ENCODE measurements around the gene ITPR3.

Gene ITPR3

GRCh38 chr6:33686981-33687975 is 66.2 kb downstream of the ITPR3 start:
- no CpG with 5 or more reads among the region's 27 CpGs for WGBS, 2 donors (ENCODE audit: extremely low coverage in 2 of 2, insufficient read length in 2 of 2, insufficient replicate concordance in 1 of 2)
- H2BK12ac ChIP-seq (ENCODE audit: low read length), result no peak overlapping the region
- H4K8ac ChIP-seq (ENCODE audit: low read depth, low read length), result no peak overlapping the region
- H2BK5ac ChIP-seq (ENCODE audit: low read length), result no peak overlapping the region
- H3K4me3 ChIP-seq (ENCODE audit: low read length in 2 of 2), result no peak overlapping the region
- peak overlapping the region; percentile 37 for H3K23ac ChIP-seq (ENCODE audit: low read depth, low read length, poor library complexity)
- H3K4ac ChIP-seq (ENCODE audit: low read length), result no peak overlapping the region
- H3K36me3 ChIP-seq (replicated peaks in 1 of 2; ENCODE audit: control insufficient read depth in 2 of 2, insufficient read depth in 2 of 2, low read length in 2 of 2), result peaks cover 0 to 2% of the 10 kb centered on the region in 2 donors
- H3K9me3 ChIP-seq (replicated peaks in 1 of 2; ENCODE audit: control insufficient read depth in 2 of 2, insufficient read depth in 1 of 2, low read depth in 1 of 2, low read length in 2 of 2), result no peaks in the 10 kb centered on the region
- H3K27me3 ChIP-seq (ENCODE audit: control insufficient read depth in 3 of 3, insufficient read depth in 3 of 3, low read depth in 1 of 3, low read length in 3 of 3), result no peaks in the 10 kb centered on the region
- no peak overlapping the region for H3K18ac ChIP-seq (ENCODE audit: low read length)
- no peak overlapping the region for H3K27ac ChIP-seq (replicated peaks; ENCODE audit: low read length)
- H3K14ac ChIP-seq (ENCODE audit: low read length), result peak overlapping the region; percentile 10
- no peak overlapping the region for H4K91ac ChIP-seq (ENCODE audit: low read depth, low read length, poor library complexity)
- H3K4me1 ChIP-seq (ENCODE audit: control insufficient read depth in 2 of 2, insufficient read depth in 1 of 2, low read depth in 1 of 2, low read length in 2 of 2), result peaks cover 0 to 11% of the 10 kb centered on the region in 2 donors
- no peak overlapping the region for H3K4me2 ChIP-seq (ENCODE audit: insufficient read depth, low read length, poor library complexity, severe bottlenecking)
- H3K9ac ChIP-seq (ENCODE audit: low read depth, low read length, poor library complexity), result no peak overlapping the region
- no peak overlapping the region for H2BK15ac ChIP-seq (ENCODE audit: low read length)
- DNase-seq (ENCODE audit: low spot score), result no peak
- no peak overlapping the region for H2BK120ac ChIP-seq (ENCODE audit: low read depth, low read length)
- no peak overlapping the region for H2AK5ac ChIP-seq (ENCODE audit: low read depth, low read length)
- H2AFZ ChIP-seq (ENCODE audit: low read length), result no peak overlapping the region
- H3K79me1 ChIP-seq (ENCODE audit: low read depth, low read length), result peaks cover 2% of the 10 kb centered on the region

DNA sequence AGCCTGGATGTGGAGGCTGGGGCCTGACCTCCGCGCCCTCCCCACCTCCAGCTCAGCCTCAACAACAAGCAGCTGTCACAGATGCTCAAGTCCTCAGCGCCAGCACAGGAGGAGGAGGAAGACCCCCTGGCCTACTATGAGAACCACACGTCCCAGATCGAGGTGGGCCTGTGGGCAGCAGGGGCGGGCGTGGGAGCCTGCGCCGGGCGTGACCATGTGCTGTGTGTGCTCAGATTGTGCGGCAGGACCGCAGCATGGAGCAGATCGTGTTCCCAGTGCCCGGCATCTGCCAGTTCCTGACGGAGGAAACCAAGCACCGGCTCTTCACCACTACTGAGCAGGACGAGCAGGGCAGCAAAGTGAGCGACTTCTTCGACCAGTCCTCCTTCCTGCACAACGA is 66.9 kb downstream of the ITPR3 start:
- H3K4me3 ChIP-seq (ENCODE audit: low read length in 2 of 2), result no peak overlapping the region
- H3K4ac ChIP-seq (ENCODE audit: low read length), result no peak overlapping the region
- H3K36me3 ChIP-seq (replicated peaks in 1 of 2; ENCODE audit: control insufficient read depth in 2 of 2, insufficient read depth in 2 of 2, low read length in 2 of 2), result peaks cover 0 to 2% of the 10 kb centered on the region in 2 donors
- peak overlapping the region; percentile 10 for H3K14ac ChIP-seq (ENCODE audit: low read length)
- H2BK12ac ChIP-seq (ENCODE audit: low read length), result no peak overlapping the region
- peaks cover 0 to 12% of the 10 kb centered on the region in 2 donors for H3K4me1 ChIP-seq (ENCODE audit: control insufficient read depth in 2 of 2, insufficient read depth in 1 of 2, low read depth in 1 of 2, low read length in 2 of 2)
- no peaks in the 10 kb centered on the region for H3K9me3 ChIP-seq (replicated peaks in 1 of 2; ENCODE audit: control insufficient read depth in 2 of 2, insufficient read depth in 1 of 2, low read depth in 1 of 2, low read length in 2 of 2)
- H2AK5ac ChIP-seq (ENCODE audit: low read depth, low read length), result no peak overlapping the region
- peak overlapping the region; percentile 37 for H3K23ac ChIP-seq (ENCODE audit: low read depth, low read length, poor library complexity)
- no peak overlapping the region for H3K9ac ChIP-seq (ENCODE audit: low read depth, low read length, poor library complexity)
- no peak for DNase-seq (ENCODE audit: low spot score)
- H3K27me3 ChIP-seq (ENCODE audit: control insufficient read depth in 3 of 3, insufficient read depth in 3 of 3, low read depth in 1 of 3, low read length in 3 of 3), result no peaks in the 10 kb centered on the region
- no CpG with 5 or more reads among the region's 20 CpGs for WGBS, 2 donors (ENCODE audit: extremely low coverage in 2 of 2, insufficient read length in 2 of 2, insufficient replicate concordance in 1 of 2)
- H2BK5ac ChIP-seq (ENCODE audit: low read length), result no peak overlapping the region
- H3K27ac ChIP-seq (replicated peaks; ENCODE audit: low read length), result no peak overlapping the region
- H2AFZ ChIP-seq (ENCODE audit: low read length), result no peak overlapping the region
- H4K8ac ChIP-seq (ENCODE audit: low read depth, low read length), result no peak overlapping the region
- H3K79me1 ChIP-seq (ENCODE audit: low read depth, low read length), result peaks cover 2% of the 10 kb centered on the region
- no peak overlapping the region for H2BK120ac ChIP-seq (ENCODE audit: low read depth, low read length)
- no peak overlapping the region for H4K91ac ChIP-seq (ENCODE audit: low read depth, low read length, poor library complexity)
- H3K18ac ChIP-seq (ENCODE audit: low read length), result no peak overlapping the region
- no peak overlapping the region for H2BK15ac ChIP-seq (ENCODE audit: low read length)
- H3K4me2 ChIP-seq (ENCODE audit: insufficient read depth, low read length, poor library complexity, severe bottlenecking), result no peak overlapping the region

DNA sequence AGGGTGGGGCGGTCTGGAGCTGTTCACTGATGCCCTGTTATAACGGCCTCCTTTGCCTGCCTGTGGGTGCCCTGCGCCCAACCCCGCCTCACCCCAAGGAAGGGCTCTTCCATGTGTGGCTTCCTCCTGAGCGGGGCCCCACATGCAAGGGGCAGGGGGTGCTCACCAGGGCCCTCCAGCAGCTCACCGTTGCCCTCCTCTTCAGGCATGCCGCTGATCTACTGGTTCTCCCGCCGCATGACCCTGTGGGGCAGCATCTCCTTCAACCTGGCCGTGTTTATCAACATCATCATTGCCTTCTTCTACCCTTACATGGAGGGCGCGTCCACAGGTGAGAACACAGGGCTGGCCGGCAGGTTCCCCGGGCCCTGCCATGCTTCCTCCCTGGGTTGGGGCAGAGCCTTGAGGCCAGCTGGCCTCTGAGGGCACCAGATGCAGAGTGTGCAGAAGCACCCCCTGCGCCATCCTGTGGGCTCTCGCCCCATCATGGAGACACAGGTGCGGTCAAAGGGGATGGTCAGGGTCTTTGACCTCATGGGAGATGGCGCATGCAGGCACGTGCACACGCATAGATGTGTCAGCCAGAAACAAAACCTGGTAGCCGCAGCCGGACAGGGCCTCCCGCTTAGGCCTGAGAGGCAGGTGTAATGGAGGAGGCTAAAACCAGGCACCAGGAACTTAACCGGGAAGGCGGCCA is 67.5 kb downstream of the ITPR3 start:
- H3K14ac ChIP-seq (ENCODE audit: low read length), result no peak overlapping the region
- no peak overlapping the region for H3K4me3 ChIP-seq (ENCODE audit: low read length in 2 of 2)
- no peaks in the 10 kb centered on the region for H3K9me3 ChIP-seq (replicated peaks in 1 of 2; ENCODE audit: control insufficient read depth in 2 of 2, insufficient read depth in 1 of 2, low read depth in 1 of 2, low read length in 2 of 2)
- no peak overlapping the region for H3K27ac ChIP-seq (replicated peaks; ENCODE audit: low read length)
- H2AK5ac ChIP-seq (ENCODE audit: low read depth, low read length), result no peak overlapping the region
- no peak overlapping the region for H3K9ac ChIP-seq (ENCODE audit: low read depth, low read length, poor library complexity)
- H3K4me2 ChIP-seq (ENCODE audit: insufficient read depth, low read length, poor library complexity, severe bottlenecking), result no peak overlapping the region
- peak overlapping the region; percentile 67 for H3K4ac ChIP-seq (ENCODE audit: low read length)
- H3K4me1 ChIP-seq (ENCODE audit: control insufficient read depth in 2 of 2, insufficient read depth in 1 of 2, low read depth in 1 of 2, low read length in 2 of 2), result peaks cover 3 to 14% of the 10 kb centered on the region in 2 donors
- peaks cover under 1% of the 10 kb centered on the region for H3K79me1 ChIP-seq (ENCODE audit: low read depth, low read length)
- no peak overlapping the region for H2AFZ ChIP-seq (ENCODE audit: low read length)
- H2BK120ac ChIP-seq (ENCODE audit: low read depth, low read length), result no peak overlapping the region
- WGBS, 2 donors (ENCODE audit: extremely low coverage in 2 of 2, insufficient read length in 2 of 2, insufficient replicate concordance in 1 of 2), result no CpG with 5 or more reads among the region's 25 CpGs
- H4K91ac ChIP-seq (ENCODE audit: low read depth, low read length, poor library complexity), result peak overlapping the region; percentile 49
- peak overlapping the region; percentile 38 for H3K23ac ChIP-seq (ENCODE audit: low read depth, low read length, poor library complexity)
- no peak overlapping the region for H2BK12ac ChIP-seq (ENCODE audit: low read length)
- H3K36me3 ChIP-seq (replicated peaks in 1 of 2; ENCODE audit: control insufficient read depth in 2 of 2, insufficient read depth in 2 of 2, low read length in 2 of 2), result peaks cover 3% of the 10 kb centered on the region in 2 donors
- DNase-seq (ENCODE audit: low spot score), result no peak
- no peak overlapping the region for H4K8ac ChIP-seq (ENCODE audit: low read depth, low read length)
- H3K27me3 ChIP-seq (ENCODE audit: control insufficient read depth in 3 of 3, insufficient read depth in 3 of 3, low read depth in 1 of 3, low read length in 3 of 3), result no peaks in the 10 kb centered on the region
- H2BK5ac ChIP-seq (ENCODE audit: low read length), result no peak overlapping the region
- H2BK15ac ChIP-seq (ENCODE audit: low read length), result no peak overlapping the region
- peak overlapping the region; percentile 19 for H3K18ac ChIP-seq (ENCODE audit: low read length)

DNA sequence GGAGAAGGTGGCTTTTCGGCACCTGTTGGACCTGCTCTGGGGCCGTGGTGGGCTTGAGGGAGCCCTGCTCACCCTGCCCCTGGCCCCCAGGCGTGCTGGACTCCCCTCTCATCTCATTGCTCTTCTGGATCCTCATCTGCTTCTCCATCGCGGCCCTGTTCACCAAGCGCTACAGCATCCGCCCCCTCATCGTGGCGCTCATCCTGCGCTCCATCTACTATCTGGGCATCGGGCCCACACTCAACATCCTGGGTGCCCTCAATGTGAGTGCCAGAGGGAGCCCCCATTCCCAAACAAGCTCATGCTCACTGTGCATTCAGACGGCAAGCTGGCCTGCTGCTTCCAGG is 68.0 kb downstream of the ITPR3 start:
- Histone ChIP-seq H3K27ac (replicated peaks; ENCODE audit: low read length) (no peak overlapping the region), H2BK15ac (ENCODE audit: low read length) (no peak overlapping the region), H3K18ac (ENCODE audit: low read length) (no peak overlapping the region), H3K4ac (ENCODE audit: low read length) (peak overlapping the region; percentile 67), H2BK120ac (ENCODE audit: low read depth, low read length) (no peak overlapping the region), H3K4me1 (ENCODE audit: control insufficient read depth in 2 of 2, insufficient read depth in 1 of 2, low read depth in 1 of 2, low read length in 2 of 2) (peaks cover 4 to 15% of the 10 kb centered on the region in 2 donors), H2BK12ac (ENCODE audit: low read length) (no peak overlapping the region), H3K14ac (ENCODE audit: low read length) (no peak overlapping the region), H3K9ac (ENCODE audit: low read depth, low read length, poor library complexity) (no peak overlapping the region), H3K79me1 (ENCODE audit: low read depth, low read length) (no peaks in the 10 kb centered on the region), H4K91ac (ENCODE audit: low read depth, low read length, poor library complexity) (peak overlapping the region; percentile 49), H3K4me2 (ENCODE audit: insufficient read depth, low read length, poor library complexity, severe bottlenecking) (no peak overlapping the region), H2BK5ac (ENCODE audit: low read length) (no peak overlapping the region), H3K4me3 (ENCODE audit: low read length in 2 of 2) (no peak overlapping the region), H3K9me3 (replicated peaks in 1 of 2; ENCODE audit: control insufficient read depth in 2 of 2, insufficient read depth in 1 of 2, low read depth in 1 of 2, low read length in 2 of 2) (no peaks in the 10 kb centered on the region), H3K23ac (ENCODE audit: low read depth, low read length, poor library complexity) (no peak overlapping the region), H2AFZ (ENCODE audit: low read length) (no peak overlapping the region), H3K27me3 (ENCODE audit: control insufficient read depth in 3 of 3, insufficient read depth in 3 of 3, low read depth in 1 of 3, low read length in 3 of 3) (no peaks in the 10 kb centered on the region), H3K36me3 (replicated peaks in 1 of 2; ENCODE audit: control insufficient read depth in 2 of 2, insufficient read depth in 2 of 2, low read length in 2 of 2) (peaks cover 3 to 6% of the 10 kb centered on the region in 2 donors), H4K8ac (ENCODE audit: low read depth, low read length) (no peak overlapping the region), H2AK5ac (ENCODE audit: low read depth, low read length) (no peak overlapping the region)
- WGBS, 2 donors (ENCODE audit: extremely low coverage in 2 of 2, insufficient read length in 2 of 2, insufficient replicate concordance in 1 of 2), result no CpG with 5 or more reads among the region's 12 CpGs
- DNase-seq (ENCODE audit: low spot score), result no peak

Data from neuronal stem cell (in vitro differentiated cells).